SK-N-MC (cell line): ENCODE data around the gene ZNF74.

ENCODE experiments used
- EZH2 ChIP-seq: fragments of 200-600 bp; sonication (generic); IDR thresholded peaks from one replicate; pipeline ENCODE4 v1.6.1; 2017; ENCODE audit warnings: antibody characterized with exemption
- FOXP2 ChIP-seq: optimal IDR thresholded peaks from 2 replicates; pipeline ENCODE3; 2011; ENCODE audit warnings: mild to moderate bottlenecking, moderate library complexity; ENCODE audit not compliant: insufficient read depth; ENCODE audit errors: extremely low read length, control extremely low read depth
- POLR2AphosphoS5 ChIP-seq: IDR thresholded peaks from 2 replicates; pipeline ENCODE4 v1.6.1; 2012; ENCODE audit warnings: mild to moderate bottlenecking, low read depth, low read length, borderline replicate concordance

GRCh38 chr22:20434773-20435172 is 40.8 kb downstream of the ZNF74 start:
- TF ChIP-seq POLR2AphosphoS5: no peak
- no peak for TF ChIP-seq FOXP2
- TF ChIP-seq EZH2: no peak
